Measurements from ENCODE around the gene SCO2.

DNA sequence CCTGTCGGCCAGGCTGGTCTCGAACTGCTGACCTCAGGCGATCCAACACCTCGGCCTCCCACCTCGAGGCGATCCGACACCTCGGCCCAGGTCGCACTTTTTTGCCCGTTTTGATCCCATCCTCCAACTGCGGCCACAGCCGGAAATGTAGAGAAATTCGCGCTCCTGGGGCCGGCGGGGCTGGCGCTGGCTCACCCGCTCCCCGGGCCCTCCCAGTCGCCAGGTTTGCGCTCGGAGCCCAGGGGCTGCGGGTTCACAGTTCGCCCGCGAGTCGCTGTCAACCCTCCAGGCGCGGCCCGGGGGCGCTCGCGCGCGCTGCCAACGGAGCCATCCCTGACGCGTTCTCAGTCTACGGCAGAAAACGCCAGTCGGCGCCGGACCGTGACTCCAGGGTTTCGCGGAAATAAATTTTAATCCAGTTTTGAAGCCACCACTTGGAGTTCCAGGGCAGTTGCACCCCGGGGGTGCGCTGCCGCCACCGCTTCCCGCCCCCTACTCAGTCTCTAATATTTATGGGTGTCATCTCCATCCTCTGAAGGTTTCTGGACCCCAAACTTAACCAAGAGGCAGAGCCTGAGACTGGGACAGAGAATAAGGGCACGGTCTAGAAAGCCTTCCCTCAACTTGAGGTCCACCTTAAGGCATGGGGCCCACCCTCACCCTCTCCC lies 18.8 kb upstream of the SCO2 start:
- no peak for TF ChIP-seq POLR2AphosphoS5 (IDR thresholded peaks at IDR 0.05; ENCODE audit: low read depth, low read length)
- 0 out of 2 replicates have a peak, but pooled peaks have one; percentile 14 for TF ChIP-seq POLR2A (IDR thresholded peaks at IDR 0.05; ENCODE audit: low read depth, low read length)
- no peak for TF ChIP-seq TAF1 (IDR thresholded peaks at IDR 0.05; ENCODE audit: borderline replicate concordance, low read depth, low read length)
